Dermis microvascular lymphatic vessel endothelial cell (primary cell): ENCODE data around the gene CDRT15. TPM values are rescaled to one million over a fixed set of nuclear protein-coding genes. Genes with fewer than 3 reads are reported as not detected.
A peak's percentile ranks its signal among the peaks of the same experiment; 100 is the strongest.
"Not testable (repeated sequence)": the region's sequence is repeated elsewhere in the genome, so short reads cannot be mapped to it uniquely, and the experiment has no call there.

Experiments
- DNase-seq, 2 donors: peaks; one replicate each; pipeline versions ENCODE4 v3.0.0 to v3.0.0-alpha.2; 2010; ENCODE audit warnings: low read depth in 2 of 2
- total RNA-seq: library from RNA; depleted of rRNA; stranded (reverse); fragments of >200 nt; gene quantifications from 2 replicates; pipeline ENCODE4 v1.2.1, GENCODE V29; 2014

Gene CDRT15
- total RNA-seq, 1 donor from 2014 or later: not detected

GRCh38 chr17:14207791-14208190 is 28.9 kb downstream of the CDRT15 start:
- no peak for DNase-seq

GRCh38 chr17:14206891-14207290 is 29.8 kb downstream of the CDRT15 start:
- no peak for DNase-seq

- DNase-seq: peak; percentile 86 to 89
Measured at GRCh38 chr17:14205992-14206461, 30.6 kb downstream of the CDRT15 start.

GRCh38 chr17:14205380-14205779 is 31.3 kb downstream of the CDRT15 start:
- DNase-seq: no peak

GRCh38 chr17:14204546-14204945 is 32.1 kb downstream of the CDRT15 start:
- DNase-seq: no peak

GRCh38 chr17:14204084-14204483 is 32.6 kb downstream of the CDRT15 start:
- DNase-seq: no peak

GRCh38 chr17:14203388-14203787 is 33.3 kb downstream of the CDRT15 start:
- no peak for DNase-seq

GRCh38 chr17:14202388-14203166 is 34.1 kb downstream of the CDRT15 start:
- DNase-seq: no peak

- DNase-seq: no peak
Measured at GRCh38 chr17:14201988-14202380, 34.7 kb downstream of the CDRT15 start.

GRCh38 chr17:14201021-14201987 is 35.4 kb downstream of the CDRT15 start:
- DNase-seq: peak in 1 of 2 donors; percentile 11

- no peak for DNase-seq
Measured at GRCh38 chr17:14200354-14200753, 36.3 kb downstream of the CDRT15 start.

GRCh38 chr17:14199601-14200000 is 37.1 kb downstream of the CDRT15 start:
- DNase-seq: no peak

- no peak for DNase-seq
Measured at GRCh38 chr17:14198575-14198974, 38.1 kb downstream of the CDRT15 start.

GRCh38 chr17:14198013-14198412 is 38.6 kb downstream of the CDRT15 start:
- DNase-seq: no peak

- no peak for DNase-seq
Measured at GRCh38 chr17:14197586-14197985, 39.1 kb downstream of the CDRT15 start.

GRCh38 chr17:14197057-14197456 is 39.6 kb downstream of the CDRT15 start:
- DNase-seq: no peak

GRCh38 chr17:14196377-14196997 is 40.2 kb downstream of the CDRT15 start:
- no peak for DNase-seq

- DNase-seq: not testable (repeated sequence)
Measured at GRCh38 chr17:14192636-14193344, 43.9 kb downstream of the CDRT15 start.

- not testable (repeated sequence) for DNase-seq
Measured at GRCh38 chr17:14192039-14192438, 44.6 kb downstream of the CDRT15 start.

- DNase-seq: not testable (repeated sequence)
Measured at GRCh38 chr17:14191469-14191868, 45.2 kb downstream of the CDRT15 start.

- not testable (repeated sequence) for DNase-seq
Measured at GRCh38 chr17:14190774-14191173, 45.9 kb downstream of the CDRT15 start.
